Activated CD4-positive, alpha-beta T cell treated with anti-CD3 and anti-CD28 coated beads, Interleukin-2, amount 50 U/mL, for 1 hour (primary cell): ENCODE results near the gene HMGXB4.
"Not testable (repeated sequence)": the region's sequence is repeated elsewhere in the genome, so short reads cannot be mapped to it uniquely, and the experiment has no call there.

Experiments used
- DNase-seq: peaks from one replicate; pipeline ENCODE4 v3.0.0-alpha.2; 2020

Gene HMGXB4, protein sequence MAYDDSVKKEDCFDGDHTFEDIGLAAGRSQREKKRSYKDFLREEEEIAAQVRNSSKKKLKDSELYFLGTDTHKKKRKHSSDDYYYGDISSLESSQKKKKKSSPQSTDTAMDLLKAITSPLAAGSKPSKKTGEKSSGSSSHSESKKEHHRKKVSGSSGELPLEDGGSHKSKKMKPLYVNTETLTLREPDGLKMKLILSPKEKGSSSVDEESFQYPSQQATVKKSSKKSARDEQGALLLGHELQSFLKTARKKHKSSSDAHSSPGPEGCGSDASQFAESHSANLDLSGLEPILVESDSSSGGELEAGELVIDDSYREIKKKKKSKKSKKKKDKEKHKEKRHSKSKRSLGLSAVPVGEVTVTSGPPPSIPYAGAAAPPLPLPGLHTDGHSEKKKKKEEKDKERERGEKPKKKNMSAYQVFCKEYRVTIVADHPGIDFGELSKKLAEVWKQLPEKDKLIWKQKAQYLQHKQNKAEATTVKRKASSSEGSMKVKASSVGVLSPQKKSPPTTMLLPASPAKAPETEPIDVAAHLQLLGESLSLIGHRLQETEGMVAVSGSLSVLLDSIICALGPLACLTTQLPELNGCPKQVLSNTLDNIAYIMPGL

DNA sequence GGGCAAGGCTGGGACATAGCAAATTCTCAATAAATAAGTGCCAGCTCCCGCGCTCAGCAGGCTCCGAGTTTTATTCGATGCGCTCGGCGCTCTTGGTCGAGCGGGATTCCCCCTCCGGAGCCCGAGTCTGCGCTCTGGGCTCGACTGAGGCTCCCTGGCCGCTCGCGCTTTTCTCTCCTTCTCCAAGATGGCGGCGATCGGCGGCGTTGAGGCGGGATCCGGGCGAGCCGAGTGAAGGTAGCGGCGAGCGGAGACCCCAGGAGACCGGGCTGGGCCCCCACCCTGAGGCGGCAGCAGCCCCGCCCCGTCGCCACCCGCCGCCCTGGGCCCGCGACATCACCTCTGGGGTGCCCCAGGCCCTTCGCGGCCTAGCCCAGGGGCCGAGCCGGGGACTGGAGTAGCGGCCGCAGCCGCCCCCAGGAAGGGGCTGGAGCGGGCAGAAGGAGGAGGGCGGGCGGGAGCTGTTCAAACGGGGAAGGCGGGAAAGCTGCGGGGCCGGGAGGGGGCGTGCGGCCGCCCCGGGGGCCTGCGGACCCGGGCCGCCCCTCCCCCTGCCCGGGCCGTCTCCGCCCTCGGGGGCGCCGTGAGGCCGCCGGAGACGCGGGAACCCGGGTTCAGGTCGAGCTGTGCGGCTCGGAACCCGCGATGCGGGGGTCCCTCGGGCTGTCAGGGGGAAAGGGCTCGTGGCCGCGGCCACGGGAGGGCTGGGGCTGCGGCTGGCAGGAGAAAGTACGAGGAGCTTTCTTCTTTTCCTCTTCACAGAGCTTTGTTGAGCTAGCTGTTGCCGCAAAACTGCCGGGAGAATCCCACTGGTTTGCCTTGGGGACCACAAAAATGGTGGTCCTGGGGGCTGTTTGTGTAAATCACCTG lies at the start of gene HMGXB4:
HMGXB4 (plus strand) TSS at position 173 of the 870 bp plus-strand sequence. CDS start 4,898 bp downstream, outside the sequence.
- peak; percentile 83 for DNase-seq

DNA sequence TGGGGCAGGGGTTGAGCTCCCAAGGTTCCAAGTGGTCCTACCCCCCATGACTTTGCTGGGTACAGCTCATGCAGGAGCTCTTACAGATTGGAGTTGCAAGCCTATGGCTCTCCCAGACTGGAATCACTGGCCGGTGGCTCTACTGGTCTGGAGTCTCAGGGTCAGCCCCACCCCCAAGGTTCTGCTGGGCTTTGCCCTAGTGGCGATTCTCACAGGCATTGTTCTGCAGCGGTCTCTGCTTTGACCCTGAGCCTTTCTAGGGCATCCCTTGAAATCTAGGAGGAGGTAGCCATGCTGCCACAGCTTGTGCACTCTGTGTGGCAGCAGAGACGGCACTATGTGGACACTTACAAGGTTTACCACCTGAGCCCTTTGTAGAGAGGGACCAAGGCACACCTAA lies 49.3 kb upstream of the HMGXB4 start:
- DNase-seq: no peak

DNA sequence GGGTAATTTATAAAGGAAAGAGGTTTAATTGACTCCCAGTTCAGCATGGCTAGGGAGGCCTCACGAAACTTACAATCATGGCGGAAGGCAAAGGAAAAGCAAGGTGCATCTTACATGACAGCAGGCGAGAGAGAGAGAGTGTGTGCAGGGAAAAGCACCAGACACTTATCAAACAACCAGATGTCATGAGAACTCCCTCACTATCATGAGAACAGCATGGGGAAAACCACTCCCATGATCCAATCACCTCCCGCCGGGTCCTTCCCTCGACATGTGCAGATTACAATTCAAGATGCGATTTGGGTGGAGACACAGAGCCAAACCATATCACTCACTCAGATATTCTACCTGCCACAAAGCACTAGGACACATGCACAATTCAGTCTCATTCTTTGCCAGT lies 48.1 kb upstream of the HMGXB4 start:
- DNase-seq: no peak

DNA sequence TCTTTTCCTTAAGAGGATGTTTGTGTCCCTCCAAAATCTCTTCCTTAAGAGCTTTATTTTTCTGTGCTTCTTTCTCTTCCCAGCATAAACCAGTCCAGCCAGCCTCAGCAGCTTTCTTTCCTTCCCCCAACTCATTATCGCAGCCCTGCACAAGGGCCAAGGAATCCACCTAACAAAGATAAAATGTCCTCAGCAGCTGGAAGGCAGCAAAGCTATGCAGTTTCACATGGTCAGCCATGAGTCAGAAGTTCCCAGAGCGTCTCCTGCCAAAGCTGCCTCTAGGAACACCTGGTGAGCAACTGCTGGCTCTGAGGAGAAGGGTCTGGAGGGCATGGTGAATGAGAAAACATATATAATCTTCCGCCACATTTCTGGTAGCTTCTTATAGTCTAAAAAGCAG lies 45.3 kb upstream of the HMGXB4 start:
- DNase-seq: no peak

DNA sequence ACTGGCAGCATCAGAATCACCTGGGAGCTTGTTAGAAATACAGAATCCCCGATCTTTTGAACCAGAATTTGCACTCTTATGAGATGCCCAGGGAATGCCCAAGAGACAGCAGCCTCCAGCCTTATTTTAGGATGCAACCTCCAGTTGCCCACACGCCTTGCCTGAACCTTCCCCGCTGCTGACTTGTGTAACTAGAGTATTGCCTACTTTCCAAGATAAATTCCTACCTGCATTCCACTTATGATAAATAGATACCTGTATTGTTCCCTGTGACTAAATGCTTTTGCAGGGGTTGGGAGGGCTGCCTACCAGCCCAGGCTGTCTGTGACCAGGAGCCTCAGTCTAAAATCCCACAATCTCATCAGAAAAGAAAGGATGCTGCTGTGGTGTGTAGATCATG lies 44.3 kb upstream of the HMGXB4 start:
- DNase-seq: no peak

DNA sequence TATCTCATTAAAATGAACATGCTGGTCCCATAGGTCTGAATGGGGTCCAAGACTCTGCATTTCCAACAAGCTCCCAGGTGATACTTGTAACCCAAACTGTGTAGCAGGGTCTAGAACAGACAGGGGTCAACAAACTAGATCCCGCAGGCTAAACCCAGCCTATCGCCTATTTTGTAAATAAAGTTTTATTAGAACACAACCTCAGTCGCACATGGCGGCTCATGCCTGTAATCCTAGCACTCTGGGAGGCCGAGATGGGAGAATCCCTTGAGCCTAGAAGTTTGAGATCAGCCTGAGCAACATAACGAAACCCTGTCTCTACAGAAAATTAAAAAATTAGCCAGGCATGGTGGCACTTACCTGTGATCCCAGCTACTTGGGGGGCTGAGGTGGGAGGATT lies 42.3 kb upstream of the HMGXB4 start:
- no peak for DNase-seq

DNA sequence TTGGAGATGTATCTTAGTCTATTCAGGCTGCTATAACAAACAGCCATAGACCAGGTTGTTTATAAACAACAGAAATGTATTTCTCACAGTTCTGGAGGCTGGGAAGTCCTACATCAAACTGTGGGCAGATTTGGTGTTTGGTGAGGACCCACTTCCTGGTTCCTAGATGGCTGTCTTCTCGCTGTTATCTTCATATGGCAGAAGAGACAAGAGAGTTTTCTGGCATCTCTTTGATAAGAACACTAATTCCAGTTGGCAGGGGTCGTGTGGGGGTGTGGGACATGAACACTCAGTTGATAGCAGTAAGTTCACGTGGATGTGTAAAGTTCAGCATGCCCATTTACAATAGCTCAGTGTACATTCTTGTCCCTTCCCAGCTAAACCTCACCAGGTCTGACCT lies 41.3 kb upstream of the HMGXB4 start:
- DNase-seq: no peak

DNA sequence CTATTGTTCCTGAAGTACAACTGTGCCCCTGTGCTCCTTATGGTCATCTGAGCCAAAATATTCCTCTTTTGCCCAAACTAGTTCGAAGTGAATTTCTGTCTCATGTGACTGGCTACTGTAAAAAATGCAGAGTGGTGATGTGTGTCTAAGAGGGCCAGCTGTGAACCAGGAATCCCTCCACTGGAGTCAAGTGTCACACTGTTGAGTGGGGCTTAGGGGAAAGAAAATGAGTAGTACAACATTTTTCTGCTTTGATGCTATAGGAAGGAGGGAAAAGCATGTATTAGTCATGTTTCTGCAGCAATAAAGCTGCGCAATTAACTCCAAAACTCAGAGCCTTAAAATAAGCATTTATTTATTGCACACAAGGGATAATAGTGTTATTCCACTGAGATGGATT lies 39.8 kb upstream of the HMGXB4 start:
- DNase-seq: no peak

DNA sequence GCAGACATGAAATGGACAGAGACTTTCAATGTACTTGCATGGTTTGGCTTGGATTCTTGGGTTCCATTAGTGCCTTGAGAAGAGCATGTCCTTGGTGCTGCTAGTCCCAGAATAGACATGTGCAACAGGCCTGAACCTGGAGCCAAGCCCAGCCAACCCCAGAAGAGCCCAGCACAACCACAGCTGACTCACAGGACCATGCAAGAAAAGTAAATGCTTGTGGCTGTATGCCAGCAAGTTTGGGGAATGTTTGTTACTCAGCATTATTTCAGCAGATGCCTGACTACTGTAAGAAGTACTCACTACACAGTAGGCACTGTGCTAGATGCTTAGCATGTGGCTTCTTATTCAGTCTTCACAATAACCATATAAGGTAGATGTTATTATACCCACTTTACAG lies 39.2 kb upstream of the HMGXB4 start:
- no peak for DNase-seq

DNA sequence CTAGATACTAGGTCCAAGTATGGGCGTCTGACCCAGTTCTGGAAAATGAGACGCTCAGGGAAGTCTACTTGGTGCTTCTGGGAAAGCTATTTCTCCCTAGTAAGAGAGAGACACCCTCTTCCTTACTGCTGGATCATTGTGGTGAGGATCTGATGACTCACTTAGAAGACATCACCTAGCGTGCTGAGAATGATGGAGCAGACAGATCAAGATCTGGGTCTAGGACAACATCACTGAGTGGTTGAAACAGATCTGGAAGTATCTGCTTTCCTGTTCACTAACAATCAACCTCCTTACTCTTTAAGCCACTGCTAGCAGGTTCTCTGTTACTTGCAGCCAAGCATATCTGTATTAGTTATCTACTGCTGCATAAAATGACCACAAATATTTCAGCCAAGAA lies 38.3 kb upstream of the HMGXB4 start:
- DNase-seq: no peak

DNA sequence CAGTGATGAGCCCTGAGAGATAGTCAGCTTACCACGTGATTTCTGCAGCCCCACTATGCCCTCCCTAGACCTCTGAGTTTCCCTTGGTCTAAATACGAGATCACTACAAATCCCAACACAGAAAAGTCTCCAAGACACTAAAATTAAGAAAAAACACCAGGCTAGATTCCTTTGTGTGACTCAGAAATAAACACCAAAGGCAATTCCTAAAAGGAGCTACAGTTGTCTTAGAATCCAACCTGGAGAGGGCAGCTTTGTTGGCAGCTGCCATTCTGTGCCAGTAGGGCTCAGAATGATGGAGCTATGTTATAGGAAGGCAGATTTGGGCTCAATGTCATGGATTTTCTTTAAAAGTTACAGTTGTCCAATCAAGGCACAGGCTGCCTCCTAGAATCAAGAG lies 37.1 kb upstream of the HMGXB4 start:
- no peak for DNase-seq

DNA sequence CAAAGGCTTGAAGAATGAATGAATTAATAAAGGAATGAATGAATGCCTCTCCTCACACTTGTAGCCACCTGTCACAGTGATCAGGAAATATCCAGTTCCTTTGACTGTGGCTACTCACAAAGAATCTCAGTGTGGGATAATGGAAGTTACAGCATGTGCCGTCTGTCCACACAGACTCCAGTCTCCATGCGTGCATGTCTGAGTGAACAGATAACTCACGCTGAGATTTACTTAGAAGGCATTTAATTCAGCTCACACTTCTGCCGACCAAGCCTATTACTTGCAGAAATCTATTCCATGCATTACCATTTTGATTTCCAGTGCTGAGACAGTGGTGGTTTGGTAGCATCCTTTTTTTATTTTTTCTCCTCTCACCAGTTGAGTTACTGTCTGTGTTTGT lies 32.3 kb upstream of the HMGXB4 start:
- no peak for DNase-seq

DNA sequence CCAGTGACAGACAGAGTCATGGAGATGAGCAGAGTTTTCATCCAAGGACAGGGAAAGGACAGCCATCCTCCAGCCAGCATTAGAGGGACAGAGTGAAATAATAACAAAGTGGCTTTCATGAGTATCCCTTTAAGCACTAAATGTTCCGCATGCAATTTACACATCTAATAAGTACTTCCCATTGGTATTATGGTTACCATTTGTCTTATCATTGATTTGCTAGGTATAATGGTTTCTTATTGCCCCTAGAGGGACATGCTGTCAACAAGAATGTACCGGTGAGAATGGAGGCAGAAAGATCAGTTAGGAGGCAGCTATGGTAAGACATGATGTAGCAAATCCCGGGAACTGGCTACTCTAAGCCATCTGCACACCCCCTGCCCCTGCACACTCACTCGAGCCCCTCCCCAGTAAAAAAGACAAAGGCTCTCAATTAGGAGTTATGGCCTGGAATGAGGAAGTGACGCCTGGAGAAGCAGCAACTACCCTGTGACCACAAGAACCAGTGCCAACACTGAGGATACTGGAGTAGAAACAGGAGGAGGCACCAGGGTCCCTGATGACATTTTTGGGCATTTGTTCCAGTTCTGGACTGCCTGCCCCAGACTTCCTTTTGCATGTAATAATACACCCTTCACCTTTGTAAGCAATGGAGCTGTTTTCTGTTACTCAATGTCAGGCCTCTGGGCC lies 30.2 kb upstream of the HMGXB4 start:
- DNase-seq: no peak

DNA sequence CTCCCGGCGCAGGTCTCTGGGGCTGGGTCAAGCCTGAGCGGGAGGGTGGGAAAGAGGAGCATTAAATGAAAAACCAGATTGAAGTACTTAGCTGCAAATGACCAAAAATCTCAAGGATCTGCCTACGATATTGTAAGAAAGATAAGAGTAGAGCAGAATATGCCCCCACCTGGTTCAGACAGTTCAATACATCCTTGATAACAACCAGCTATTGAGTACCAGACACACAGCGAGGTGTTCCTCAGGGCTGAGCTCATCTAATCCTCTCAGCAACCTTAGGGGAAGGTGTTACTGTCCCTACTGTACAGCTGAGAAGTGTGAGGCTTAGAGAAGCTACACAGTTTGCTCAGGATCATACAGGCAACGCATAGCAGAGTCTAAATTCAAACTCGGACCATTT lies 27.4 kb upstream of the HMGXB4 start:
- no peak for DNase-seq

DNA sequence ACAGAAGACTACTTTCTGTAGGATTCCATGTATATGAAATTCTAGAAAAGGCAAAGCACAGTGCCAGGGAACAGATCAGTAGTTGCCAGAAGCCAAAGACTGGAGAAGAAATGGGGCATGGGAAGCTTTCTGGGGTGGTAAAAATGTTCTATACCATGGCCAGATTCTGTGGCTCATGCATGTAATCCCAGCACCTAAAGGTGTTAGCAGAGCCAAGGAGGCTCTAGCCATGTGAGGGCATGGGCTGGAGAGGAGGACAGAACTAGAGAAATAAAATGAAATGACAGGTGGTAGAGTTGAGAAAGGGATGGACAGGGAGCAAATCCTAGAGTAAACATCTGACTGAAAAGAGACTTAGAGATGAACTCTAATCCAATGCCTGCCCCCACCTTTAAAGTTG lies 26.9 kb upstream of the HMGXB4 start:
- DNase-seq: no peak

DNA sequence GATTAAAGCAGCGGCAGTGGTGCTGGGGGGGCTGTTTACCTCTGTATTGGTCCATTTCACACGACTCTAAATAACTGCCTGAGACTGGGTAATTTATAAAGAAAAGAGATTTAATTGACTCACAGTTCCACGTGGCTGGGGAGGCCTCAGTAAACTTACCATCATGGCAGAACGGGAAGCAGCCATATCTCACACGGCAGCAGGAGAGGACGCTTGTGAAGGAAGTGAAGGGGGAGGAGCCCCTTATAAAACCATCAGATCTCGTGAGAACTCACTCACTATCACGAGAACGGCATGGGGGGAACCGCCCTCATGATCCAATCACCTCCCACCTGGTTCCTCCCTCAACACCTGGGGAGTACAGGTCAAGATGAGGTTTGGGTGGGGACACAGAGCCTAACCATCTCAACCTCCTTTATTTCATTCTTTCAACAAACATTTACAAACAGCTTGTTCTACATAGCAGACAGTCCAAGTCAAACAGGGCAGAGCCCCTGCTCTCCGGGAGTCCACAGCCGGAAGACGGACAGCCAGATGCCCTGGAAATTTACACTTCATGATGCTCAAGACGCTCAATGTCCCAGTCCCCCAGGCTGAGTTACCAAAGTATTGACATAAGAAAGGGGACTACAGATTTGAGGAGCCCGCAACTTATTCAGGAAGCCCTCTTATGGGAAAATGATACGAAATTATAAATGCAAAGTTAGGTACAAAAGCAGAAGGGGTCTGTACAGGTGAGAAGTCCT lies 26.3 kb upstream of the HMGXB4 start:
- DNase-seq: no peak

DNA sequence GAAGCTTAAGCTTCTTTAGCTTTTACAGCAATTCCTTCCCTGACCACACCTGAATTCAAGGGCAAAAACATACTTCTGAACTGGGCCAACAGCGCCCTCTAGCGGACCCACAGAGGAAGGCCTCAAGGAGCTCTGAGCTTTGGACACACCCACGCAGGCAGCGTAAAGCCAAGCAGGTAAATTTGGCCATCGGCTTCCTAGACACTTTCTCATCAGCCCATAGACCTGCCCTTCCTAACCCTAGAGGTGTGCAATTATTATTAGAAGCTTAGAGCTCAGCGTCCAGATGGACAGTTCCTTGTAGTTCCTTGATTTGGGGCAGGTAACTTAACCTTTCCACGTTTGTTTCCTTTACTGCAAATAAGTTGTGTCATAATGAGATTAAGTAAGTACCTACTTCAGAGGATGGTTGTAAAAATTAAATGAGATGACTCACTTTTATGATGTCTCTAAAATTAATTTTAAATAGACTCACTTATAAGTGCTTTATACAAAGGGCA lies 25.7 kb upstream of the HMGXB4 start:
- DNase-seq: peak; percentile 74

DNA sequence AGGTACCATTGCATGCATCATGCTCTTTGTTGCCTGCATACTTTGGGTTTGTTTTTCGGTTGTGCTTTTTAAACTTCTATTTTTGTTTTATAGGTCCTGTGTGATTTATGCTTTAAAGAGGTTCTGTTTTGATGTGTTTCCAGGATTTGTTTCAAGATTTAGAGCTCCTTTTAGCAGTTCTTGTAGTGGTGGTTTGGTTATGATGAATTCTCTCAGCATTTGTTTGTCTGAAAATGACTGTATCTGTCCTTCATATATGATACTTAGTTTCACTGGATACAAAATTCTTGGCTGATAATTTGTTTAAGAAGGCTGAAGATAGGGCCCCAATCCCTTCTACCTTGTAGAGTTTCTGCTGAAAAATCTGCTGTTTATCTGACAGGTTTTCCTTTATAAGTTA lies 18.5 kb upstream of the HMGXB4 start:
- DNase-seq: not testable (repeated sequence)

DNA sequence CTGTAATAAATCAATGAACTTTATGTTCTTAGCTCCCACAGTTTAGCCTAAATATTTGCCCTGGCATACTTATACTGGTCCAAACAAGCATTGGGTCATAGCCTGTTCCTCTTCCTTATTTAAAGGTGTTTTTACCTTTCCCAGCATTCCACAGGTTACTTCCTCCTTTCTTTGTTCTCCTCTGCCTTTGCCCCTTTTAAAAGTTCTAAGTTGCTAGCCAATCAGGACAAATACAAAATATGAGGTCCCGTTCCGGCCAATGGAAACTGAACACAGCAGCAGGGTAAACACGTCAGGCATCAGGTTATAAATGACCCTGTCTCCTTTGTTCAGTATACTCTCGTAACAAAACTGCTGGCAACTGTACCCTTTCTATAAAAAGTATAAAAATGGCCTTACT lies 12.8 kb upstream of the HMGXB4 start:
- not testable (repeated sequence) for DNase-seq

DNA sequence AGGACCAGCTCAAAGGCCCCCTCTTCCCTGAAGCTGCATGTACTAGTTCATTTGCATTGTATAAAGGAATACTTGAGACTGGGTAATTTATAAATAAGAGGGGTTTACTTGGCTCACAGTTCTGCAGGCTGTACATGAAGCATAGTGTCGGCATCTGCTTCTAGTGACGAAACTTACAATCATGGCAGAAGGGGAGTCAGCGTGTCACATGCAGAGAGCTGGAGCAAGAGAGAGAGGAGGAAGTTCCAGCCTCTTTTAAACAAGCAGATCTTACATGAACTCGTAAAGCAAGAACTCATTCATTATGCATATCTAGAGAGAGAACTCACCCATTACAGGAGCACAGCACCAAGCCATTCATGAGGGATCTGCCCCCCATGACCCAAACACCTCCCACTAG lies 7.1 kb upstream of the HMGXB4 start:
- no peak for DNase-seq

DNA sequence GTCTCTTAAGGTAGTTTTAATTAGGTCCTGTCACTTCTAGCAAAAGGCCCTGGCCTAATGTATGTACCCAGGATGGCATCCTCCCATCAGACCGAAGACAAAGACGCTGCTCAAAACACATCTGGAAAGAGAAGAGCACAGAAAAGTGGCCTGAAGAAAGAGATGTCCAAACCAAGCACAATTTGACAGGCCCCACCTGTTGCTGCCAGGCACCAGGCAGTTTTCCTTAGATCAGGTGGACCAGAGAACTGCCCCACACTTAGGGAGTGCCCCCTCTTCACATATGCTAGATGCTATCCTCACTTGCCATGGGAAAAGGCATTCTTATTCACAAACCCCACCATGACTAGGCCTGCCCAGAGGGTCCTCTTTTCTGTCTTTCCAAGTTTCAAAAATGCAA lies 3.3 kb upstream of the HMGXB4 start:
- no peak for DNase-seq

DNA sequence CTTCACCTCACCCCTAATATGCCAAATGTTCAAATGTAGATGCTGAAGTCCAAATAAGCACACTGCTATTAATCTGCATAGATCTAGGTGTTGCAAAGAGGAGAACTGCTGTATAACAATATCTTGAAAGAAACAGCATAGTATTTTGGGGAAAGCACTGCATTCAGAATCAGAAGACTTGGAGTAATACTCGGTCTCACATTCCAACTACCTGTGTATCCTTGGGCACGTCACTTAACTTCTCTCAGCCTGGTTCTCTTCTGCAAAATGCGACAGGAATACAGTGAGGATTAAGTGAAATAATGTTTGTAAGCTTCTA lies 332 bp upstream of the HMGXB4 start:
- no peak for DNase-seq
